BJ (cell line): Measurements from ENCODE around the gene MRPS5. TPM values are rescaled to one million over a fixed set of nuclear protein-coding genes. Genes with fewer than 3 reads are reported as not detected.

Experiments
- CTCF ChIA-PET: fragments of 350-600 bp; formaldehyde crosslinking; extraction: SDS; loops from one replicate; lab custom pipeline; 2021; ENCODE audit warnings: antibody characterized with exemption, inconsistent platforms; lab: Yijun Ruan, JAX
- POLR2A ChIA-PET: fragments of 300-600 bp; sonication (Branson Sonifier 250); formaldehyde crosslinking; extraction: SDS; loops from one replicate; lab custom pipeline; 2021; ENCODE audit warnings: antibody characterized with exemption; lab: Charles Lee
- DNase-seq: peaks from one replicate; pipeline ENCODE4 v3.0.0-alpha.2; 2011; ENCODE audit warnings: low read depth
- H3K27me3 ChIP-seq: 2 replicates; pipeline ENCODE4 v1.6.0; 2011; ENCODE audit warnings: low read length; ENCODE audit not compliant: control insufficient read depth, insufficient read depth
- H3K36me3 ChIP-seq: 2 replicates; pipeline ENCODE4 v1.5.1; 2011; ENCODE audit warnings: low read length; ENCODE audit not compliant: control insufficient read depth, insufficient read depth
- H3K4me3 ChIP-seq: 2 replicates; pipeline ENCODE4 v1.5.1; 2011; ENCODE audit warnings: low read depth, mild to moderate bottlenecking, control low read depth, low read length
- CTCF ChIP-seq: IDR thresholded peaks from 2 replicates; pipeline ENCODE4 v1.5.1; 2011; ENCODE audit warnings: low read depth, mild to moderate bottlenecking, control low read depth, inconsistent platforms, low read length, moderate library complexity; ENCODE audit not compliant: insufficient read depth
- polyA plus RNA-seq: library from polyadenylated mRNA; depleted of rRNA; stranded (reverse); fragments of >200 nt; gene quantifications from 2 replicates; pipeline ENCODE4 v1.2.3, GENCODE V29; 2011

The MRPS5 gene
- polyA plus RNA-seq, 1 experiment: 38.3 TPM

DNA sequence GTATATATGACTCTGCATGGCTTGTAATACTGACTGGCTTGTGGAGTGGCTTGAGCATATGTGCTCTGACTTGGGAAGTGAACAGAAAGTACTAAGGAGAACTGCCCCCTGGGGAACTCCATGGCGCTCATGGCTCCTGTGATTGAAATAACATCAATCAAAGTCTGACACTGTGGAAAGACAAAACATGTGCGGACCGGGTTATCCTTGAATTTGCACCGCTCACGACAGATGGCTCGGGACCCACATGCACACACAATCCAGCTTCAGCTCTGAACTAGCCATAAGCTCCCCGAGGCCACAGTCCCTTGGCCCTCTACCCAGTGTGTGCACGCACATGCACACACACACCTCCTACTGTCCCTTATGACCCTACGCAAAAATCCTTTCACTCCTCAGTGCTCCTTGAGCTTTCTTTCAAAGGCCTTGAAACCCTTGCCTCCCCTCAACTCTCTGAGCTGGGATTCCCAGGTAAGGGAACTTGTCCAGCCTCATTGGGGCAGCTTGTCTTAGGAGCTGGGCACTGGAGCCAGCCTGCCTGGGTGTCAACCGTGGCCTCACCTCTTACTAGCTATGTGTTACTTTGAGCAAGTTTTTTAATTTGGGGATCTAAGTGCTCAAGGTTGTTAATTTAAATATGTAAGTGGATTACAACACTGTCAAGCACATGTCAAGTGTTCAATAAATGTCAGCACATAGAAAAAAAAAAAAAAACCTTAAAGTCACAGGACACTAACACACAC, 43.6 kb downstream of the MRPS5 start:
- Histone ChIP-seq H3K36me3 (no peaks in the 10 kb centered on the region), H3K27me3 (peaks cover 14% of the 10 kb centered on the region), H3K4me3 (no peak overlapping the region)
- CTCF ChIA-PET: interaction anchor here (0.6 to 3.3 kb wide), 12 partner anchors 10 to 1550 kb away, joined by 3 to 16 read pairs (median 3); no protein-coding TSS in a partner anchor
- no peak for DNase-seq
- POLR2A ChIA-PET: no interaction called here
- no peak for TF ChIP-seq CTCF

DNA sequence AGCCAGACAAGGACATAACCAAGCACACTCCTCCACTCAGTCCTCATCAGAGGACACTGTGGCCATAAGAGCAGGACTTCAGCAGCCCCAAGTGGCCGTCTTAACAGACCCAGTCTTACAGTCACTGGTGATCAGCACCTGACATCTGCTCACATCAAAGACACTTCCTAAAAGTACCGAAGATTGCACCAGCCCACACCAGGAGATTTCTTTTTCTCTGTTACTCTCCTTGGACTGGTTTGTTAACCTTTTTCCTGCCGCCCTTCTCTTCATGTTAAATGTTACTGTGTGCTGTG, 44.1 kb downstream of the MRPS5 start:
- ChIA-PET CTCF (interaction anchor here (0.8 to 2.5 kb wide), 5 partner anchors 12 to 69 kb away, joined by 3 to 13 read pairs (median 4); no protein-coding TSS in a partner anchor), POLR2A (no interaction called here)
- DNase-seq: no peak
- no peaks in the 10 kb centered on the region for H3K36me3 ChIP-seq
- TF ChIP-seq CTCF: no peak
- no peak overlapping the region for H3K4me3 ChIP-seq
- H3K27me3 ChIP-seq: peaks cover 14% of the 10 kb centered on the region

DNA sequence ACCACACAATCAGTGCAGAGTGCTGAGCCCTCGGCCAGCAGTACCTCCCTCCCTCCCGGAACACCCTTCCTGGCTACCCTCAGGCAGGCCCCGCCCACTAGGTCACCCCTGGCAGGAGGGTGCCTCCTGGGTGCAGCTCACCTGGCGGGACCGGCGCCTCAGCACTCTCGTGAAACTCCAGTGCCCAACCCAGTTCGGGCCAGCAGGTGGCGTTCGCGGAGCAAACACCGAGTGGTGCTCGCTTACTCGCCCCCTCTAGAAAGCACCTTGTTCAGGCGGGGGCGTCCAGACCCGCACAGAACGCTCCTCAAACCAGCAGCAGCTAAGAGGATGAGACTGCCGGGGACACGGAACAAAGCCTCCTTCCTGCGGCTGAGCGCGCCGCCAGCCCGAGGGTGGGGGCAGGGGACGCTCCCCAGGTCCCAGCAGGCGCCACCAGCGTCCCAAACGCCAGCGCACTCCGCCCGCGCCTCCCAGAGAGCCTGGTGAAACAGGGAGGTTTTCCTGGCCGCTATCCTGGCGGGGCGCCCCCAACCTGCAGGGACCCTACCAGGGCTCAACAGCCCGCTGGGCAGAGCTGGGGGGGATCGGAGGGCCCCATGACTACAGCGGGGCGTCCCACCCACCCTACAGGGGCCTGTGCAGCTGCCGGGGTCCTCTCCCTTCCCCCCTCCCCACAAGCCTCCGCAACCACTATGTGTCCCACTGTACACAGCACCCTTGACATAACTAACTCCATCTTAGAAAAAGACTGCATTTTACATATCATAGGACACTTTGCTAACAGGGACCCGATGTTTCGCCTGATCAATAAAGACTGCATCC, 44.7 kb downstream of the MRPS5 start:
- TF ChIP-seq CTCF: peak; percentile 95

DNA sequence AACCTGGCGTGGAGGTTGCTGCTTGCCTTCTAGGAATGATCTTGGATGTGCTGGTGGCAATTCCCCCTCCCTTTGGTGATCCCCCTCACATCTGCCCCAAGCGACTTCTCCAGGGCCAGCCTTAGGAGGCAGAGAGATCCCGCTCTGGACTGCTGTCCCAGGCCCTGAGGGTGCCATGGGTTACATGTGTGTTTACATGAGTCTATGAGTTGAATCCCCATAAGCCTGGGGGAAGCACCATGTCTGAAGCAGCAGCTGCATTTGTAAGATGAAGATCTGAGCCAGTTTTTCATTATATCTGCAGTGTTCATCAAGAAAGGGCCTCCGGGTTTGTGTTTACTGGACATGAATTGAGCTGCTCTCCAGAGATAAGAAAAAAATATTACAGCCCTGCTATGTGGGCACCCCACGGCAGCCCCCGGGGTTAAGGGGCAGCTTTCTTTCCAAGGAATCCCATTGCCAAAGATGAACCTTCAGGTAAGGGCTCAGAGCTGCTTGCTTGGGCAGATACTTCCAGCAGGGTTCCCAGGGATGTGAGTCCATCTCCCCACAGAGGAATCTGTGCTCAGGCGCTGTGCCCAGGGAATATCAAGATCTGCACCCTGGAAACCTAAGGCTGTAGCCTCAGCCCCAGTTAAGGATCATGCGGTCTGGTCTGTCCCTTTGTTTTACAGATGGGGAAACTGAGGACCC, 46.0 kb downstream of the MRPS5 start:
- no peak for DNase-seq
- H3K27me3 ChIP-seq: peaks cover 14% of the 10 kb centered on the region

More for the DNA sequence above, 44.7 kb downstream of the MRPS5 start:
- ChIA-PET CTCF (interaction anchor here (0.5 to 2.5 kb wide), 20 partner anchors 8 to 83 kb away, joined by 3 to 13 read pairs (median 5); partner anchors contain the start of genes MAL and MRPS5), POLR2A (no interaction called here)
- no peak for DNase-seq
- H3K27me3 ChIP-seq: peaks cover 14% of the 10 kb centered on the region
- H3K4me3 ChIP-seq: peak overlapping the region; percentile 39
- no peaks in the 10 kb centered on the region for H3K36me3 ChIP-seq

More for the DNA sequence above, 46.0 kb downstream of the MRPS5 start:
- Histone ChIP-seq H3K36me3 (no peaks in the 10 kb centered on the region), H3K4me3 (no peak overlapping the region)
- CTCF ChIA-PET: interaction anchor here (0.9 to 2.5 kb wide), 13 partner anchors 9 to 81 kb away, joined by 3 to 13 read pairs (median 7); partner anchors contain the start of genes MAL and MRPS5
- no peak for TF ChIP-seq CTCF
- POLR2A ChIA-PET: no interaction called here
